ENCODE results near the gene SYT17.

SYT17 gene

GRCh38 chr16:19140396-19140795 is 27.6 kb upstream of the SYT17 start:
- Histone ChIP-seq H3K4me3 (no peak overlapping the region), H3K27me3 (no peaks in the 10 kb centered on the region), H3K36me3 (no peaks in the 10 kb centered on the region), H3K4me1 (peaks cover 0 to 44% (median 30%) of the 10 kb centered on the region in 4 donors), H3K27ac (no peak overlapping the region), H3K9me3 (no peaks in the 10 kb centered on the region)
- no peak for TF ChIP-seq CTCF (IDR thresholded peaks at IDR 0.05)
- intact Hi-C loops (cut with DNase I; ENCODE audit: low total_unique reads) = no loop called here
- DNase-seq = no peak

- Histone ChIP-seq H3K27ac (no peak overlapping the region), H3K27me3 (no peaks in the 10 kb centered on the region), H3K4me1 (peaks cover 0 to 17% (median 7%) of the 10 kb centered on the region in 4 donors), H3K9me3 (no peaks in the 10 kb centered on the region), H3K36me3 (no peaks in the 10 kb centered on the region), H3K4me3 (no peak overlapping the region)
- intact Hi-C loops (cut with DNase I; ENCODE audit: low total_unique reads) = no loop called here
- TF ChIP-seq CTCF (IDR thresholded peaks at IDR 0.05) = no peak
- no peak for DNase-seq
These were observed 25.0 kb upstream of the SYT17 start for GRCh38 chr16:19142939-19143598.

- peaks cover 0 to 12% (median 4%) of the 10 kb centered on the region in 4 donors for H3K4me1 ChIP-seq
- H3K27me3 ChIP-seq = no peaks in the 10 kb centered on the region
- no peak for DNase-seq
- TF ChIP-seq CTCF (IDR thresholded peaks at IDR 0.05) = no peak
- H3K4me3 ChIP-seq = no peak overlapping the region
- H3K27ac ChIP-seq = no peak overlapping the region
- H3K36me3 ChIP-seq = no peaks in the 10 kb centered on the region
- intact Hi-C loops (cut with DNase I; ENCODE audit: low total_unique reads) = no loop called here
- H3K9me3 ChIP-seq = no peaks in the 10 kb centered on the region
These were observed 24.5 kb upstream of the SYT17 start for GRCh38 chr16:19143599-19143956.

- no peaks in the 10 kb centered on the region for H3K4me1 ChIP-seq
- H3K36me3 ChIP-seq = no peaks in the 10 kb centered on the region
- no peak for TF ChIP-seq CTCF (IDR thresholded peaks at IDR 0.05)
- intact Hi-C loops (cut with DNase I; ENCODE audit: low total_unique reads) = no loop called here
- no peaks in the 10 kb centered on the region for H3K9me3 ChIP-seq
- no peak overlapping the region for H3K27ac ChIP-seq
- DNase-seq = no peak
- H3K4me3 ChIP-seq = no peak overlapping the region
- no peaks in the 10 kb centered on the region for H3K27me3 ChIP-seq
These were observed 23.0 kb upstream of the SYT17 start for GRCh38 chr16:19145010-19145409.

- H3K9me3 ChIP-seq = no peaks in the 10 kb centered on the region
- H3K4me1 ChIP-seq = no peaks in the 10 kb centered on the region
- no peak for DNase-seq
- no peaks in the 10 kb centered on the region for H3K27me3 ChIP-seq
- no peak overlapping the region for H3K4me3 ChIP-seq
- H3K36me3 ChIP-seq = no peaks in the 10 kb centered on the region
- TF ChIP-seq CTCF (IDR thresholded peaks at IDR 0.05) = no peak
- no peak overlapping the region for H3K27ac ChIP-seq
- intact Hi-C loops (cut with DNase I; ENCODE audit: low total_unique reads) = no loop called here
These were observed 20.9 kb upstream of the SYT17 start for GRCh38 chr16:19147126-19147525.

- no peak for DNase-seq
- Histone ChIP-seq H3K36me3 (no peaks in the 10 kb centered on the region), H3K4me1 (no peaks in the 10 kb centered on the region), H3K4me3 (no peak overlapping the region), H3K9me3 (no peaks in the 10 kb centered on the region), H3K27ac (no peak overlapping the region), H3K27me3 (no peaks in the 10 kb centered on the region)
- no peak for TF ChIP-seq CTCF (IDR thresholded peaks at IDR 0.05)
- intact Hi-C loops (cut with DNase I; ENCODE audit: low total_unique reads) = no loop called here
These were observed 20.4 kb upstream of the SYT17 start for GRCh38 chr16:19147627-19148026.

Measured in tibial artery (tissue), 4 donors.